Tibial nerve (tissue), 4 donors: Measurements from ENCODE around the gene KRTAP3-1.

Experiments
- EP300 ChIP-seq, 2 donors: sonication (generic); formaldehyde crosslinking; IDR thresholded peaks; one replicate each; pipeline ENCODE4 v1.6.1; 2017; ENCODE audit warnings: antibody characterized with exemption in 2 of 2, mild to moderate bottlenecking in 1 of 2
- TF ChIP-seq, protein P1 (sequence below), 5 experiments: fragments of 200-600 bp in 3 of 5; fragments of 450-650 bp in 2 of 5; sonication (generic) in 3 of 5; IDR thresholded peaks; one replicate each; pipeline ENCODE4 v1.5.1; 2016 to 2019; ENCODE audit warnings: antibody characterized with exemption in 5 of 5, mild to moderate bottlenecking in 3 of 5, moderate library complexity in 2 of 5

GRCh38 chr17:41026715-41027471 lies 18.0 kb upstream of the KRTAP3-1 start, which contains the start of gene KRTAP1-5:
- no peak for TF ChIP-seq EP300 (IDR thresholded peaks at IDR 0.05)
- TF ChIP-seq, protein P1, sequence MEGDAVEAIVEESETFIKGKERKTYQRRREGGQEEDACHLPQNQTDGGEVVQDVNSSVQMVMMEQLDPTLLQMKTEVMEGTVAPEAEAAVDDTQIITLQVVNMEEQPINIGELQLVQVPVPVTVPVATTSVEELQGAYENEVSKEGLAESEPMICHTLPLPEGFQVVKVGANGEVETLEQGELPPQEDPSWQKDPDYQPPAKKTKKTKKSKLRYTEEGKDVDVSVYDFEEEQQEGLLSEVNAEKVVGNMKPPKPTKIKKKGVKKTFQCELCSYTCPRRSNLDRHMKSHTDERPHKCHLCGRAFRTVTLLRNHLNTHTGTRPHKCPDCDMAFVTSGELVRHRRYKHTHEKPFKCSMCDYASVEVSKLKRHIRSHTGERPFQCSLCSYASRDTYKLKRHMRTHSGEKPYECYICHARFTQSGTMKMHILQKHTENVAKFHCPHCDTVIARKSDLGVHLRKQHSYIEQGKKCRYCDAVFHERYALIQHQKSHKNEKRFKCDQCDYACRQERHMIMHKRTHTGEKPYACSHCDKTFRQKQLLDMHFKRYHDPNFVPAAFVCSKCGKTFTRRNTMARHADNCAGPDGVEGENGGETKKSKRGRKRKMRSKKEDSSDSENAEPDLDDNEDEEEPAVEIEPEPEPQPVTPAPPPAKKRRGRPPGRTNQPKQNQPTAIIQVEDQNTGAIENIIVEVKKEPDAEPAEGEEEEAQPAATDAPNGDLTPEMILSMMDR (IDR thresholded peaks at IDR 0.05): no peak
